HepG2 (cell line): Measurements from ENCODE around the gene CCDC197.
A peak's percentile ranks its signal among the peaks of the same experiment; 100 is the strongest.

Source experiments
- CEBPZ ChIP-seq: IDR thresholded peaks from 2 replicates; pipeline ENCODE4 v1.6.1; 2012; ENCODE audit warnings: low read length, improper control_type of control experiment
- GLI4 ChIP-seq: sonication (generic); formaldehyde crosslinking; IDR thresholded peaks from 2 replicates; pipeline ENCODE4 v1.5.1; 2020; ENCODE audit warnings: missing genetic modification reagents, mild to moderate bottlenecking, moderate library complexity, borderline replicate concordance
- RFX5 ChIP-seq: IDR thresholded peaks from 2 replicates; pipeline ENCODE4 v1.6.1; 2011; ENCODE audit warnings: low read depth, low read length, improper control_type of control experiment
- SATB2 ChIP-seq: sonication (generic); formaldehyde crosslinking; IDR thresholded peaks from 2 replicates; pipeline ENCODE4 v1.5.0; 2020; ENCODE audit warnings: missing genetic modification reagents
- ZNF543 ChIP-seq: sonication (generic); formaldehyde crosslinking; IDR thresholded peaks from 2 replicates; pipeline ENCODE4 v1.4.0; 2020; ENCODE audit warnings: mild to moderate bottlenecking, missing genetic modification reagents
- ZNF703 ChIP-seq: sonication (generic); formaldehyde crosslinking; IDR thresholded peaks from 2 replicates; pipeline ENCODE4 v1.5.1; 2020; ENCODE audit warnings: missing genetic modification reagents, mild to moderate bottlenecking, moderate library complexity, borderline replicate concordance
- TF ChIP-seq, protein P1 (sequence below): sonication (generic); formaldehyde crosslinking; IDR thresholded peaks from 2 replicates; pipeline ENCODE4 v1.5.0; 2020; ENCODE audit warnings: mild to moderate bottlenecking, missing genetic modification reagents, moderate library complexity

- TF ChIP-seq ZNF703 (CRISPR knock-in tag) (no peak), GLI4 (CRISPR knock-in tag) (no peak), RFX5 (no peak), ZNF543 (no peak), CEBPZ (no peak), SATB2 (CRISPR knock-in tag) (no peak)
- TF ChIP-seq, protein P1, sequence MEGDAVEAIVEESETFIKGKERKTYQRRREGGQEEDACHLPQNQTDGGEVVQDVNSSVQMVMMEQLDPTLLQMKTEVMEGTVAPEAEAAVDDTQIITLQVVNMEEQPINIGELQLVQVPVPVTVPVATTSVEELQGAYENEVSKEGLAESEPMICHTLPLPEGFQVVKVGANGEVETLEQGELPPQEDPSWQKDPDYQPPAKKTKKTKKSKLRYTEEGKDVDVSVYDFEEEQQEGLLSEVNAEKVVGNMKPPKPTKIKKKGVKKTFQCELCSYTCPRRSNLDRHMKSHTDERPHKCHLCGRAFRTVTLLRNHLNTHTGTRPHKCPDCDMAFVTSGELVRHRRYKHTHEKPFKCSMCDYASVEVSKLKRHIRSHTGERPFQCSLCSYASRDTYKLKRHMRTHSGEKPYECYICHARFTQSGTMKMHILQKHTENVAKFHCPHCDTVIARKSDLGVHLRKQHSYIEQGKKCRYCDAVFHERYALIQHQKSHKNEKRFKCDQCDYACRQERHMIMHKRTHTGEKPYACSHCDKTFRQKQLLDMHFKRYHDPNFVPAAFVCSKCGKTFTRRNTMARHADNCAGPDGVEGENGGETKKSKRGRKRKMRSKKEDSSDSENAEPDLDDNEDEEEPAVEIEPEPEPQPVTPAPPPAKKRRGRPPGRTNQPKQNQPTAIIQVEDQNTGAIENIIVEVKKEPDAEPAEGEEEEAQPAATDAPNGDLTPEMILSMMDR, result peak; percentile 60
Measured at GRCh38 chr14:94051115-94051514, 54.0 kb downstream of the CCDC197 start.
